ENCODE results near the gene WDR27. TPM values are rescaled to one million over a fixed set of nuclear protein-coding genes. Genes with fewer than 3 reads are reported as not detected.

WDR27 gene
- total RNA-seq, 2 donors from 2014 or later, result 19.6 to 59.1 TPM

DNA sequence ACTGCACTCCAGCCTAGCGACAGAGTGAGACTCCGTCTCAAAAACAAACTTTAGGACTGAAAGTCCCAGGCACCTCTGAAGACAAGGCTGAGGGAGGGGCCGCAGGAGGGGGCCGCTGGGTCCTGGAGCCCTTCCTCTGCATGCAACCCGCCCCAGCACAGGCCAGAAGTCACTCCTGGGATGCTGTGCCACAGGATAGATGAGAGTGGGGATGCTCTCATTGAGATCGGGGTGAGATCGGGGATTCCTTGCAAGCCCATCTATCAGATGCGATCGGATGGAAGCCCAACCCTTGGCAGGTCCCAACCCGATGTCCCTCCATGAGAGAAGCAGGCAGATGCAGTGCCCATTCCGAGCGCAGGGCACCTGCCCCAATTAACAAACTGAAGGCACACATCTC, 66.5 kb downstream of the WDR27 start:
- Mint-ChIP-seq H3K27ac (no peak overlapping the region), H3K36me3 (peaks cover 6% of the 10 kb centered on the region), H3K27me3 (no peaks in the 10 kb centered on the region), H3K9me3 (no peaks in the 10 kb centered on the region), H3K4me3 (no peak overlapping the region), H3K4me1 (ENCODE audit: low read depth in 2 of 2) (no peaks in the 10 kb centered on the region)
- no peak for DNase-seq (ENCODE audit: low spot score)
- no peak for ATAC-seq

DNA sequence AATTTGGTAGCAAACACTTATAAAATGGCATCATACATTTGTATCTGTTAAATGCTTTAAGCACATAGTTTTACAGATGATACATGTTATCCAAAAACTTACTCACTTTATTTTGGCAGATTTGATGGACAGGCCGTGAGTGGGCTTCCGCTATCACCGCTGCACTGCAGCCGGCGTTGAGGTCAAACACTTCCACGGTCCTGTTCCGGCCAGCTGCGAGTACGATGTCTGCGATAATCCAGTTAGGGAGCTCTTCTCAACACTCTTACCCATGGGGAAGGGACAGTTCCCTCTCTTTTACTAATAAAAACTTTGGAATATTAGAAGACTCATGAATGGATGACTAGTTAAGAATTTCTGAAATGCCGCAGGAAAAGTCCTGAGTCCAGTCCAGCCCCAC, 69.0 kb downstream of the WDR27 start:
- Mint-ChIP-seq H3K9me3 (no peaks in the 10 kb centered on the region), H3K27me3 (no peaks in the 10 kb centered on the region), H3K4me3 (no peak overlapping the region), H3K4me1 (ENCODE audit: low read depth in 2 of 2) (no peaks in the 10 kb centered on the region), H3K36me3 (peaks cover 6% of the 10 kb centered on the region), H3K27ac (no peak overlapping the region)
- ATAC-seq, result no peak
- no peak for DNase-seq (ENCODE audit: low spot score)

DNA sequence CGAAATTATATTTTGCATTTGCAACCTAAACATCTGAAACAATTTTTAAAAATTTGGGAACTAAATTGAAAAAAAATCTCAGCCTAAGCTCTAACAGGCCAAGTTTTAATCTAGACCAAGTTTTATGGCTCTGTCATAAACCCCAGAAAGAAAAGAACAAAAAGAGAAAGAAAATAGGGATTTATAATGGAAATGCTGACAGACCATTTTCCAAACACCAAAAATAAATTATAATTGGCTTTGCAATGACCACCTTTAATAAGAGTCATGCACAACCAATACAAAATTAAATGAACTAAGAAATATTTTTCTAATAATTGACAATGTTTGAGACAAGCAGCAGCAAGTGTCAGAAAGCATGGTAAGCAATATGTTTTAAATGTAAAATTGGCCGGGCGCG, 72.6 kb downstream of the WDR27 start:
- Mint-ChIP-seq H3K4me3 (no peak overlapping the region), H3K27ac (no peak overlapping the region), H3K4me1 (ENCODE audit: low read depth in 2 of 2) (no peaks in the 10 kb centered on the region), H3K9me3 (no peaks in the 10 kb centered on the region), H3K27me3 (no peaks in the 10 kb centered on the region), H3K36me3 (no peaks in the 10 kb centered on the region)
- no peak for DNase-seq (ENCODE audit: low spot score)
- ATAC-seq, result no peak

DNA sequence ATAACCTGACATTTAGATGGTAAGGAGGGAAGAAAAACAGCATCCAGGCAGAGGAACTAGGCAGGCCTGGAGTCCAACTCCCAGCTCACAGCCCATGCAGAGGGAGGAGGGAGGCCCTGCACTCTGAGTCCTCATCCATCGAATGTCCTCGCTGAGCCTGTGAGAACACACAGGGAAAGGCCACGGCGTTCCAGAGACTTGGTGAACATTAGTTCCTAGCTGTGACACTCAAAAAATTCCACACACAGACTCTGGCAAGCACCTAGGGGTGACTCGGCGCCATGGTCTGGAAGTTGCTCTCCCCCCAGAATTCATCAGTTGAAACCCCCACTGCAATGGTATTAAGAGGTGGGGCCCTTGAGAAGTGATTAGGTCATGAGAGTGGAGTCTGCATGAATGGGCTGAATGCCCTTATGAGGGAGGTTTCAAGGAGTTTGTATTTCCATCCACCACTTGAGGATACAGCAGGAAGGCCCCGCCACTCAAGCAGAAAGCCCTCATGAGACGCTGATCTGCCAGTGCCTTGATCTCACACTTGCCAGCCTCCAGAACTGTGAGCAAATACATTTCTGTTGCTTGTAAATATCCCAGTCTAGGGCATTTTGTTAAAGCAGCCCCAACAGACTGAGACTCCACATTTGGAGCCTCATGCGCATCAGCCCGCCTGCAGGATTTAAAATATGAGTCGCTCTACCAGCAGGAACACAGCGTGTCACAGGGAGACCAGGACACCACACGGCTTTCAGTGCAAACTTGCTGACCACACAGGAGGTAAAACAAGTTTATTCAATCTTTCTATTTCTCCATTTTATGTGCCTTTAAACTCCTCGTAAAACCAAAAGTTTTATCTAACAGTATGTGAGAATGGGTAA, 73.9 kb downstream of the WDR27 start:
- Mint-ChIP-seq H3K4me1 (ENCODE audit: low read depth in 2 of 2) (no peaks in the 10 kb centered on the region), H3K36me3 (no peaks in the 10 kb centered on the region)

DNA sequence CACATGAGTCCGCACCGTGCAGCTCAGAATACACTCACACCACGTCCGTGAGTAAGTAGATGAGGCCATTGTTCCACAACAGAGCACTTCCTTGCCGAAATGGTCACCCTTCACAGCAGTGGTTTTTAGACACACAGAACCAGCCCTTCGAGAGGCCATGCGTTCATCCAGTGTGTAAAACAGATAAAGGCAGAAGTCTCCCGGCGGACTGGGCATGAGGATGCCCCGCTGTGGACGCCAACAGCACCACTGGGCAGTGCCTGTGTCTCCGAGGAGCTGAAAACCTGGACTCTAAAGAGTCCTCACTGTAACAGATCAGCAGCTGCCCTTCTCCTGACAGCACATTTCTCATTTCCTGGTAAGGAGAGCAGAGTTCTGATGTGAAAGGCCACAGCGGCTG, 75.2 kb downstream of the WDR27 start:
- H3K4me1 Mint-ChIP-seq (ENCODE audit: low read depth in 2 of 2), result no peaks in the 10 kb centered on the region
- no peak for ATAC-seq
- no peaks in the 10 kb centered on the region for H3K36me3 Mint-ChIP-seq
- DNase-seq (ENCODE audit: low spot score), result no peak
- no peak overlapping the region for H3K4me3 Mint-ChIP-seq
- no peaks in the 10 kb centered on the region for H3K9me3 Mint-ChIP-seq
- H3K27me3 Mint-ChIP-seq, result no peaks in the 10 kb centered on the region
- H3K27ac Mint-ChIP-seq, result no peak overlapping the region

More for the DNA sequence above, 73.9 kb downstream of the WDR27 start:
- Mint-ChIP-seq H3K9me3 (no peaks in the 10 kb centered on the region), H3K27ac (no peak overlapping the region), H3K4me3 (no peak overlapping the region), H3K27me3 (no peaks in the 10 kb centered on the region)
- DNase-seq (ENCODE audit: low spot score), result no peak
- no peak for ATAC-seq

DNA sequence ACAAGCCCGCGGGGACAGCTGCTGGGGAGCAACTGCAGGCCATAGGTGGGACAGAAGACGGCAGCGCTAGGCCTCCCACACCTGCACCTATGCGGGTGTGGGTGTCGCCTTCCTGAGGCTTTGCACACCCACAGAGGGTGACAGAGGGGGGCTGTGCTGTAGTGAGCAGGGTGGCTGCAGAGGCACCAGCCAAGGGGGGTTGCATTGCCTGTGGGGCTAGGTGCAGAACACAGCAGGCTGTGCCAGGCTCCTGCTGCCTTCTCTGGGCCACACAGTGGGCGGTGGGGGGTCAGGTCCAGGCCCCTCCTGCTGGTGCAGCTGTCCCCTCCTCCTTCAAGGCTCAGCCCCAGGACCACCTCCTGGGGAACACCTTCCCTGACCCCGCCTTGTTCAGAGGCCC, 75.7 kb downstream of the WDR27 start:
- H3K4me3 Mint-ChIP-seq, result no peak overlapping the region
- no peaks in the 10 kb centered on the region for H3K4me1 Mint-ChIP-seq (ENCODE audit: low read depth in 2 of 2)
- peak in 1 of 2 donors; percentile 35 for ATAC-seq
- no peak for DNase-seq (ENCODE audit: low spot score)
- H3K27ac Mint-ChIP-seq, result no peak overlapping the region
- no peaks in the 10 kb centered on the region for H3K27me3 Mint-ChIP-seq
- no peaks in the 10 kb centered on the region for H3K36me3 Mint-ChIP-seq
- no peaks in the 10 kb centered on the region for H3K9me3 Mint-ChIP-seq

DNA sequence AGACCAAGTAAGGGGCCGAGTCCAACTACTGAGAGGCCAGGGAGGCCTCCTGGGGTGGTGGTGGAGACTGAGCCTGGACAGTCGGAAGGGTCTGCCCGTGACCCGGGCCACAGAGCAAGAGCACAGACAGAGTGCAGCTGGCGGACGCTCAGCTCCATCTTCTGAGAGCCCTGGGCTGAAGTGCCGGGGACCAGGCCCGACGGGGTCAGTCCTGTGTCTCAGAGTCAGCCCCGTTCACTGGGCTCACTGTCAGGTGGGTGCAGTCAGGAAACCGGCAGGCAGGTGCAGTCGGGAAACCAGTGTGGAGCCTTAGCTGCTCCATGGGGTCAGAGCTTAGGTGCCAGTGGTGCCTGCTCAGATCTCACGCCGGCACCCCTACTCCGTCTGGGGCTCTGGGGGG, 76.5 kb downstream of the WDR27 start:
- H3K27ac Mint-ChIP-seq, result no peak overlapping the region
- DNase-seq (ENCODE audit: low spot score) (no peak), ATAC-seq (peak in 1 of 2 donors; percentile 28)
- no peaks in the 10 kb centered on the region for H3K27me3 Mint-ChIP-seq
- no peaks in the 10 kb centered on the region for H3K36me3 Mint-ChIP-seq
- no peaks in the 10 kb centered on the region for H3K4me1 Mint-ChIP-seq (ENCODE audit: low read depth in 2 of 2)
- H3K4me3 Mint-ChIP-seq, result no peak overlapping the region
- H3K9me3 Mint-ChIP-seq, result no peaks in the 10 kb centered on the region

DNA sequence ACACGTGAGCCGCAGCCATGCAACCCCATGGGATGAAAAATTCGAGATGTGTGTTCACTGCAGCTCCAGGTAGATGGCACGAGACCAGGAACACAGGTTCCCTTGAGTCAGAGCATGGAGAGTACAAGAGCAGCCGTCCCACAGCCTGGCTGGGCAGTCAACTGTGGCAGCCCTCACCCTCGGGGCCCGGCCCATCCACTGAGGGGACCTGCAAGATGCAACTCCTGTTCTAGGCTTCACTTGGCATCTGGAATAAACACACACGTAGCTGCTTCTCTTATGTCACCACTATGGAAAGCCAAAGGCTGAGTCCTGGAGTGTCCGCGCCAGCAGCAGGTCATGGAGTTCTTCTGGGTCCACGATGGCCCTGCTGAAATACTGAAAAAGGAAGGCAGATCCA, 77.0 kb downstream of the WDR27 start:
- no peaks in the 10 kb centered on the region for H3K27me3 Mint-ChIP-seq
- H3K27ac Mint-ChIP-seq, result no peak overlapping the region
- ATAC-seq (no peak), DNase-seq (ENCODE audit: low spot score) (no peak)
- H3K9me3 Mint-ChIP-seq, result no peaks in the 10 kb centered on the region
- H3K36me3 Mint-ChIP-seq, result no peaks in the 10 kb centered on the region
- H3K4me1 Mint-ChIP-seq (ENCODE audit: low read depth in 2 of 2), result no peaks in the 10 kb centered on the region
- no peak overlapping the region for H3K4me3 Mint-ChIP-seq

DNA sequence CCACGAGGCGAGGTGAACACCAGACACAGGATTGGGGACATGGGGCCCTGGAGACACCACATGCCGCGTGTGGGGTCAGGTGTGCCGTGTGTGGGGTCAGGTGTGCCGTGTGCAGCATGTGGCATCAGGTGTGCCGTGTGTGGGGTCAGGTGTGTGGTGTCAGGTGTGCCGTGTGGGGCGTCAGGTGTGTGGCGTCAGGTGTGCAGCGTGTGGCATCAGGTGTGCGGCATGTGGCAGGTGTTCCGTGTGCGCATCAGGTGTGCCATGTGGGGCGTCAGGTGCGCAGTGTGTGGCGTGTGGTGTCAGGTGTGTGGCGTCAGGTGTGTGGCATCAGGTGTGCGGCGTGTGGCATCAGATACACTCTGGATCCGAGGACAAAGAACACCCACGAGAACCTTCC, 77.9 kb downstream of the WDR27 start:
- no peak overlapping the region for H3K4me3 Mint-ChIP-seq
- H3K36me3 Mint-ChIP-seq, result no peaks in the 10 kb centered on the region
- no peak for DNase-seq (ENCODE audit: low spot score)
- H3K9me3 Mint-ChIP-seq, result no peaks in the 10 kb centered on the region
- no peaks in the 10 kb centered on the region for H3K27me3 Mint-ChIP-seq
- ATAC-seq, result no peak
- no peak overlapping the region for H3K27ac Mint-ChIP-seq
- no peaks in the 10 kb centered on the region for H3K4me1 Mint-ChIP-seq (ENCODE audit: low read depth in 2 of 2)

DNA sequence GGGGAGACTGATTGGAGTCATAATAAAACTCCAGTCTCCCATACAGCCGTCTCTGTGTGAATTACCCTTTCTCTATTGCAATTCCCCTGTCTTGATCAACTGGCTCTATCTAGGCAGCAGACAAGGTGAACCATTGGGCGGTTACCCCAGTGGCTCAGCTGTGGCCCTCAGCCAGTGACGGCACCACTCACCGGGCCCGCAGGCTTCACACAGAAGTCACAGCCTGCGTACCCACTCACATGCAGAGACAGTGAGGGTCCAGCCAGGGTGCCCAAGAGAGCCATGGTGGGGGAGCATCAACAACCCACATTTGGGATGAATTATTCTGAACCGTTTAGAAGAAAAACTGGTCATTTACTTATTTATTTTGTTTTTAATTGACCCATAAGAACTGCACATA, 78.5 kb downstream of the WDR27 start:
- Mint-ChIP-seq H3K27ac (no peak overlapping the region), H3K27me3 (no peaks in the 10 kb centered on the region), H3K4me1 (ENCODE audit: low read depth in 2 of 2) (no peaks in the 10 kb centered on the region), H3K9me3 (no peaks in the 10 kb centered on the region), H3K4me3 (no peak overlapping the region), H3K36me3 (no peaks in the 10 kb centered on the region)
- no peak for DNase-seq (ENCODE audit: low spot score)
- ATAC-seq, result no peak

DNA sequence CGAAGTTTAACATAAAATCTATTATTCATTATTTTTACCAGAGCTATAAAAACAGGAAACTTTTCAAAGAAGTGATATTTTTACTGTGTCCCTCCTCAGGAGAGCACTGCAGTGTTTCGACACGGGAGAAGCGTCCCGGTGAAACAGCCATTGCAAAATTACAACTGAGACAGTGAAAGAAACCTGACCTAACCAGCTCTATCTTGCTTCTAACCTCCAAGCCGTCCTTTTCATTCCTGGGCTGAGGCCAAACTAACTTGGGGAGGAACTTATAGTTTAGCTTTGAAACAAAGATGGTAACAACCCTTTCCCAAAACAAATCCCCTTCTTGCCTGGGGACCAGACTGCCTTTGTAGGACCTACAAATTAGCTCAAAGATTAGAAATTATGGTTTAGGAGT, 79.2 kb downstream of the WDR27 start:
- no peaks in the 10 kb centered on the region for H3K4me1 Mint-ChIP-seq (ENCODE audit: low read depth in 2 of 2)
- H3K27me3 Mint-ChIP-seq, result no peaks in the 10 kb centered on the region
- no peak for DNase-seq (ENCODE audit: low spot score)
- H3K36me3 Mint-ChIP-seq, result no peaks in the 10 kb centered on the region
- no peak overlapping the region for H3K4me3 Mint-ChIP-seq
- no peak overlapping the region for H3K27ac Mint-ChIP-seq
- no peaks in the 10 kb centered on the region for H3K9me3 Mint-ChIP-seq
- no peak for ATAC-seq

DNA sequence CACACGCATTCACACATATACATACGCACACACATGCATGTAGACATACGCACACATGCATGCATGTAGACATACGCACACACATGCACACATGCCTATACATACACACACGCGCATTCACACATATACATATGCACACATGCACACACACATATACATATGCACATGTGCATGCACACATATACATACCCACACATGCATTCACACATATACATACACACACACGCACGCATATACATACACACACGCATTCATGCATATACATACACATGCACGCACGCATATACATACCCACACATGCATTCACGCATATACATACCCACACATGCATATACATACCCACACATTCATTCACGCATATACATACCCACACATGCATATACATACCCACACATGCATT, 80.5 kb downstream of the WDR27 start:
- H3K27ac Mint-ChIP-seq, result no peak overlapping the region
- no peak for ATAC-seq
- H3K4me1 Mint-ChIP-seq (ENCODE audit: low read depth in 2 of 2), result no peaks in the 10 kb centered on the region
- H3K36me3 Mint-ChIP-seq, result no peaks in the 10 kb centered on the region
- no peak for DNase-seq (ENCODE audit: low spot score)
- H3K9me3 Mint-ChIP-seq, result no peaks in the 10 kb centered on the region
- no peak overlapping the region for H3K4me3 Mint-ChIP-seq
- no peaks in the 10 kb centered on the region for H3K27me3 Mint-ChIP-seq

DNA sequence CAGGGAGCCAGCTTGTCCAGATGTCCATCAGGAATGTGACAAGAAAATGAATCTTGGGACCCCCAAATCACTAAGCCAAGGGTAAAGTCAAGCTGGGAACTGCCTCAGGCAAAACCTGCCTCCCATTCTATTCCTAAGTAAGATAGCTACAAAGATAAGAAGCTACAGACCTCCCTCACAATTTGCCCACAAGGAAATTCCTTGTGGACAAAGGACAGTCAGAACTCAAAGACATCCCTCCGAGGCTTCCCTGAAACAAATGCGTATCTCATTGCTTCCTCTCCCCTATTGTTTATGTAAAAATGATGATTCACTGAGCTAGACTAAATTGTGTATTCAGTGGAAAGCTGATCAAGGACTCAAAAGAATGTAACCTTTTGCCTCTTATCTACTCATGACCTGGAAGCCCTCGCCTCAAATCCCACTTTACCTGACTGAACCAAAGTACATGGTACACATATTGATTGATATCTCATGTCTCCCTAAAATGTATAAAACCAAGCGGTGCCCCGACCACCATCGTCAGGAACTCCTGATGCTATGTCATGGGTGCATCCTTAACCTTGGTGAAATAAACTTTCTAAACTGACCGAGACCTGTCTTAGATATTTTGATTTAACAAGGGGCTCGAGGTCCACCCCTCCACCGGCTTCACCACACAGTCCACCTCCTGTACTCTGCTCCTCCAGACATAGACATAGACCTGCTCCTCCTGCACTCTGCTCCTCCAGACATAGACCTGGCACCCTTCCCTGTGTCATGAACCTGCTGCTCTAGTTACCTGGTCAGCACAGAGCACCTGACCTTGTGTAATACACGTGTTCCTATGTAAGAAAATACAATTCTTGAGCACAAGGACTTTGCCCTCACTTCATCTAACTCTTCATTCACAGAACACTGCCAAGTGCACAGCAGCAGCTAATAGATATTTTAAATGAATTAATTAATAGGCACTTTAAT, 81.4 kb downstream of the WDR27 start:
- no peak for ATAC-seq
- Mint-ChIP-seq H3K27me3 (no peaks in the 10 kb centered on the region), H3K27ac (no peak overlapping the region), H3K36me3 (no peaks in the 10 kb centered on the region), H3K9me3 (no peaks in the 10 kb centered on the region), H3K4me3 (no peak overlapping the region), H3K4me1 (ENCODE audit: low read depth in 2 of 2) (no peaks in the 10 kb centered on the region)
- DNase-seq (ENCODE audit: low spot score), result no peak

DNA sequence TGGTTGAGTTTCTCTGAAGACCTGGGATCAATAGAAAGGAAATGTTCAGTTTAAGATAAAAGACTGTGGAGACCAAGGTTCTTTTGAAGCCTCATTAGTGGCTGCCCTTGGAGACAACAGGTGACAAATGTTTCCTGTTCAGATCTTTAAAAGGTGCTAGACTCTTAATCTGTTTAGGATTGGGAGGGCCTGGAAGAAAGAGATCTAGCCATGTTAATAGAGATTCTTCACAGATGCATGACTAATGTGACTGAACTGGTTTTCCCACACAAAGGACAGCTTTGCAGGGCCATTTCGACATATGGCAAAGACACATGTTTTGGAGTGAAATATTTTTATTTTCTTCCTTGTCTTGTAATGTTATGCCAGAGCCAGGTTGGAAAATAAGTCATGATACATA, 82.2 kb downstream of the WDR27 start:
- H3K27me3 Mint-ChIP-seq, result no peaks in the 10 kb centered on the region
- H3K36me3 Mint-ChIP-seq, result no peaks in the 10 kb centered on the region
- H3K9me3 Mint-ChIP-seq, result no peaks in the 10 kb centered on the region
- no peaks in the 10 kb centered on the region for H3K4me1 Mint-ChIP-seq (ENCODE audit: low read depth in 2 of 2)
- H3K4me3 Mint-ChIP-seq, result no peak overlapping the region
- DNase-seq (ENCODE audit: low spot score), result no peak
- no peak overlapping the region for H3K27ac Mint-ChIP-seq
- ATAC-seq, result no peak

All from natural killer cell treated with Interleukin-12 subunit alpha and Interleukin-12 subunit beta and Interleukin-15 and Interleukin-18, amount 100 ng/mL, for 72 hours (primary cell).